ENCODE measurements around the gene PORCN. TPM values are rescaled to one million over a fixed set of nuclear protein-coding genes. Genes with fewer than 3 reads are reported as not detected.

Gene PORCN
- total and polyA plus RNA-seq, 2 of the 13 experiments (the other 11 are each of a cell fraction or from before 2014, with no cell fraction given), result 3.9 to 5.8 TPM

GRCh38 chrX:48475774-48476577 is 32.8 kb upstream of the PORCN start, which contains the start of gene FTSJ1 (continued):
- TF ChIP-seq ZHX2 (IDR thresholded peaks at IDR 0.05; ENCODE audit: low read depth) (peak; percentile 64; the same call in 1 of the 2 replicates), ZHX2 (CRISPR knock-in tag; IDR thresholded peaks at IDR 0.05; ENCODE audit: borderline replicate concordance) (no peak), ZBTB20 (CRISPR knock-in tag; IDR thresholded peaks at IDR 0.05; ENCODE audit: borderline replicate concordance, low read depth) (no peak), GLI4 (CRISPR knock-in tag; IDR thresholded peaks at IDR 0.05; ENCODE audit: borderline replicate concordance) (no peak), ZNF660 (CRISPR knock-in tag; IDR thresholded peaks at IDR 0.05; ENCODE audit: borderline replicate concordance, low read depth) (no peak), PATZ1 (CRISPR knock-in tag; IDR thresholded peaks at IDR 0.05) (no peak), SSRP1 (CRISPR knock-in tag; IDR thresholded peaks at IDR 0.05) (no peak), CEBPB (IDR thresholded peaks at IDR 0.05; ENCODE audit: borderline replicate concordance, low read depth, low read length) (no peak), TRIM22 (IDR thresholded peaks at IDR 0.05) (no peak), KDM2A (CRISPR knock-in tag; IDR thresholded peaks at IDR 0.05; ENCODE audit: borderline replicate concordance, low read depth) (peak; percentile 60; the same call in 1 of the 2 replicates), JARID2 (CRISPR knock-in tag; IDR thresholded peaks at IDR 0.05; ENCODE audit: insufficient replicate concordance) (no peak), ZBTB7A (CRISPR knock-in tag; IDR thresholded peaks at IDR 0.05) (no peak)
- TF ChIP-seq, protein P1, sequence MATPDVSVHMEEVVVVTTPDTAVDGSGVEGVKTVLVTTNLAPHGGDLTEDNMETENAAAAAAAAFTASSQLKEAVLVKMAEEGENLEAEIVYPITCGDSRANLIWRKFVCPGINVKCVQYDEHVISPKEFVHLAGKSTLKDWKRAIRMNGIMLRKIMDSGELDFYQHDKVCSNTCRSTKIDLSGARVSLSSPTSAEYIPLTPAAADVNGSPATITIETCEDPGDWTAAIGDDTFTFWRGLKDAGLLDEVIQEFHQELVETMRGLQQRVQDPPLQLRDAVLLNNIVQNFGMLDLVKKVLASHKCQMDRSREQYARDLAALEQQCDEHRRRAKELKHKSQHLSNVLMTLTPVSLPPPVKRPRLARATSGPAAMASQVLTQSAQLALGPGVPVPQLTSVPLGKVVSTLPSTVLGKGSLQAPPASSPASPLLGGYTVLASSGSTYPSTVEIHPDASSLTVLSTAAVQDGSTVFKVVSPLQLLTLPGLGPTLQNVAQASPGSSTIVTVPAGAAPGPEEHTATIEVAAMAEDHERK (CRISPR knock-in tag; IDR thresholded peaks at IDR 0.05; ENCODE audit: low read depth), result peak; percentile 87
- TF ChIP-seq, protein P2, sequence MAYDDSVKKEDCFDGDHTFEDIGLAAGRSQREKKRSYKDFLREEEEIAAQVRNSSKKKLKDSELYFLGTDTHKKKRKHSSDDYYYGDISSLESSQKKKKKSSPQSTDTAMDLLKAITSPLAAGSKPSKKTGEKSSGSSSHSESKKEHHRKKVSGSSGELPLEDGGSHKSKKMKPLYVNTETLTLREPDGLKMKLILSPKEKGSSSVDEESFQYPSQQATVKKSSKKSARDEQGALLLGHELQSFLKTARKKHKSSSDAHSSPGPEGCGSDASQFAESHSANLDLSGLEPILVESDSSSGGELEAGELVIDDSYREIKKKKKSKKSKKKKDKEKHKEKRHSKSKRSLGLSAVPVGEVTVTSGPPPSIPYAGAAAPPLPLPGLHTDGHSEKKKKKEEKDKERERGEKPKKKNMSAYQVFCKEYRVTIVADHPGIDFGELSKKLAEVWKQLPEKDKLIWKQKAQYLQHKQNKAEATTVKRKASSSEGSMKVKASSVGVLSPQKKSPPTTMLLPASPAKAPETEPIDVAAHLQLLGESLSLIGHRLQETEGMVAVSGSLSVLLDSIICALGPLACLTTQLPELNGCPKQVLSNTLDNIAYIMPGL (CRISPR knock-in tag; IDR thresholded peaks at IDR 0.05; ENCODE audit: borderline replicate concordance in 1 of 2, low read depth in 1 of 2), result peak; percentile 32 to 45; a peak in 1 of 4 replicates

Data from HepG2 (cell line).